K562 (cell line): ENCODE data around the gene BGLAP. TPM values are rescaled to one million over a fixed set of nuclear protein-coding genes. Genes with fewer than 3 reads are reported as not detected.

Source experiments
- ATAC-seq: fragments of 200-7000 bp; cut with Tn5 transposase; 3 replicates; pipeline ENCODE4 v1.9.1; 2020; ENCODE audit warnings: moderate library complexity
- BruUV-seq: library from RNA; stranded (reverse); fragments of 400-500 nt; replicated peaks from 2 replicates; lab custom pipeline; 2021; lab: Mats Ljungman, UMichigan
- CTCF ChIA-PET: fragments of 300-600 bp; formaldehyde crosslinking; extraction: SDS; loops from one replicate; lab custom pipeline; 2021; ENCODE audit warnings: low intra/inter-chr PET ratio; lab: Yijun Ruan, JAX
- POLR2A ChIA-PET: fragments of 300-600, 350-650 bp; sonication (Branson Sonifier 250); formaldehyde crosslinking; extraction: SDS; loops from one replicate; lab custom pipeline; 2021; ENCODE audit warnings: antibody characterized with exemption, inconsistent platforms; lab: Yijun Ruan, JAX
- DNase-seq, 4 experiments: peaks; one replicate each; pipeline versions ENCODE4 v3.0.0 to v3.0.0-alpha.2; 2011 to 2018; ENCODE audit warnings: low spot score in 3 of 4, mixed read lengths in 3 of 4; ENCODE audit errors: extremely low read depth in 1 of 4
- FAIRE-seq: peaks from 2 replicates; lab custom pipeline; 2011; peaks lifted over from hg19 to GRCh38; lab: Jason Lieb, UNC
- H2AFZ ChIP-seq: 2 replicates; pipeline ENCODE4 v1.6.0; 2011; ENCODE audit warnings: low read depth, low read length, control low read depth, inconsistent platforms
- H3K27ac ChIP-seq: fragments of 200-600 bp; 3 replicates; pipeline ENCODE4 v1.8.0; 2011; ENCODE audit warnings: low read depth, mild to moderate bottlenecking, control low read depth, inconsistent platforms, low read length, moderate library complexity, mixed read lengths; ENCODE audit errors: extremely low read depth
- H3K27me3 ChIP-seq, 2 experiments: fragments of 300-600 bp in 1 of 2; 2 replicates in 1 of 2; 3 replicates in 1 of 2; pipeline versions ENCODE4 v1.6.0 to v1.8.0; 2011; ENCODE audit warnings: inconsistent platforms in 2 of 2, low read length in 2 of 2, mild to moderate bottlenecking in 1 of 2, mixed read lengths in 1 of 2, moderate library complexity in 1 of 2; ENCODE audit not compliant: control insufficient read depth in 2 of 2, insufficient read depth in 2 of 2
- H3K36me3 ChIP-seq: fragments of 300-600 bp; 3 replicates; pipeline ENCODE4 v1.8.0; 2011; ENCODE audit warnings: mild to moderate bottlenecking, low read length, inconsistent platforms; ENCODE audit not compliant: control insufficient read depth, insufficient read depth
- H3K4me1 ChIP-seq, 2 experiments: fragments of 200-600 bp in 1 of 2; replicated peaks in 1 of 2; 2 replicates in 1 of 2; 3 replicates in 1 of 2; pipeline versions ENCODE4 v1.5.1 to v1.8.0; 2011; ENCODE audit warnings: inconsistent platforms in 2 of 2, low read length in 2 of 2, mild to moderate bottlenecking in 1 of 2, mixed read lengths in 1 of 2, moderate library complexity in 1 of 2; ENCODE audit not compliant: control insufficient read depth in 2 of 2, insufficient read depth in 2 of 2
- H3K4me2 ChIP-seq: 2 replicates; pipeline ENCODE4 v1.6.1; 2011; ENCODE audit warnings: low read length, control low read depth, inconsistent platforms, mixed read lengths; ENCODE audit not compliant: insufficient read depth
- H3K4me3 ChIP-seq: fragments of 200-600 bp; sonication (generic), shearing (Covaris generic); 2 replicates; pipeline ENCODE4 v1.5.1; 2016; ENCODE audit warnings: control low read depth, inconsistent platforms
- H3K79me2 ChIP-seq: fragments of 200-600 bp; 3 replicates; pipeline ENCODE4 v1.8.0; 2011; ENCODE audit warnings: low read length, inconsistent platforms; ENCODE audit not compliant: control insufficient read depth, insufficient read depth
- H3K9ac ChIP-seq, 2 experiments: 2 replicates each; pipeline versions ENCODE4 v1.6.0 to v1.6.1; 2011; ENCODE audit warnings: low read depth in 2 of 2, low read length in 2 of 2, control low read depth in 1 of 2, inconsistent platforms in 1 of 2, mild to moderate bottlenecking in 1 of 2, mixed read lengths in 1 of 2; ENCODE audit not compliant: insufficient read depth in 1 of 2
- H3K9me1 ChIP-seq: one replicate; pipeline ENCODE4 v1.6.0; 2011; ENCODE audit warnings: inconsistent platforms, mild to moderate bottlenecking, low read length, moderate library complexity; ENCODE audit not compliant: control insufficient read depth, insufficient read depth
- H3K9me3 ChIP-seq: replicated peaks from 2 replicates; pipeline ENCODE4 v1.5.1; 2011; ENCODE audit warnings: low read depth, low read length, inconsistent platforms; ENCODE audit not compliant: control insufficient read depth, insufficient read depth
- H4K20me1 ChIP-seq: replicated peaks from 2 replicates; pipeline ENCODE4 v1.6.1; 2011; ENCODE audit warnings: low read length, inconsistent platforms, mixed read lengths; ENCODE audit not compliant: control insufficient read depth, insufficient read depth
- ARHGAP35 ChIP-seq: fragments of 450-650 bp; IDR thresholded peaks from 2 replicates; pipeline ENCODE4 v1.6.1; 2018; ENCODE audit not compliant: partially characterized antibody
- BCLAF1 ChIP-seq, 2 experiments: fragments of 450-650 bp in 1 of 2; IDR thresholded peaks; 2 replicates each; pipeline ENCODE4 v1.6.1; 2011 to 2017; ENCODE audit warnings: low read depth in 2 of 2, antibody characterized with exemption in 1 of 2, borderline replicate concordance in 1 of 2, low read length in 1 of 2, mild to moderate bottlenecking in 1 of 2, mixed read lengths in 1 of 2; ENCODE audit not compliant: control insufficient read depth in 1 of 2
- BRD4 ChIP-seq: fragments of 200-600 bp; sonication (generic); IDR thresholded peaks from 2 replicates; pipeline ENCODE4 v1.6.1; 2017; ENCODE audit warnings: inconsistent platforms
- CBFA2T3 ChIP-seq: fragments of 450-650 bp; IDR thresholded peaks from 2 replicates; pipeline ENCODE4 v1.6.1; 2017
- E2F3 ChIP-seq: fragments of 250-450 bp; sonication (Bioruptor Pico); IDR thresholded peaks from 2 replicates; pipeline ENCODE4 v1.4.0; 2020; ENCODE audit warnings: mild to moderate bottlenecking
- ELF2 ChIP-seq: fragments of 250-450 bp; sonication (Bioruptor Pico); IDR thresholded peaks from 2 replicates; pipeline ENCODE4 v1.5.0; 2021; ENCODE audit warnings: mild to moderate bottlenecking
- HEY1 ChIP-seq: fragments of 250-450 bp; sonication (Bioruptor Pico); IDR thresholded peaks from 2 replicates; pipeline ENCODE4 v1.5.0; 2020; ENCODE audit warnings: mild to moderate bottlenecking, moderate library complexity, borderline replicate concordance
- KLF13 ChIP-seq: fragments of 450-650 bp; IDR thresholded peaks from 2 replicates; pipeline ENCODE4 v1.6.1; 2016; ENCODE audit warnings: missing genetic modification characterization, low read depth, mild to moderate bottlenecking, missing compliant biosample characterization, moderate library complexity, borderline replicate concordance
- MCM2 ChIP-seq: fragments of 450-650 bp; IDR thresholded peaks from 2 replicates; pipeline ENCODE4 v1.6.1; 2017; ENCODE audit warnings: low read depth, mild to moderate bottlenecking
- MECOM ChIP-seq: fragments of 250-450 bp; sonication (Bioruptor Pico); IDR thresholded peaks from 2 replicates; pipeline ENCODE4 v1.8.0; 2022; ENCODE audit warnings: inconsistent platforms
- MLX ChIP-seq, 2 experiments: fragments of 450-650 bp in 1 of 2; sonication (generic) in 1 of 2; formaldehyde crosslinking; conservative IDR thresholded peaks; 2 replicates each; pipeline versions ENCODE4 v1.4.0 to v1.8.1; 2020 to 2022; ENCODE audit warnings: mild to moderate bottlenecking in 1 of 2, missing genetic modification reagents in 1 of 2
- NEUROD1 ChIP-seq: fragments of 150-350 bp; IDR thresholded peaks from 2 replicates; pipeline ENCODE4 v1.6.1; 2014; ENCODE audit warnings: borderline replicate concordance, low read length, low read depth; ENCODE audit not compliant: partially characterized antibody
- PKNOX1 ChIP-seq: fragments of 450-650 bp; IDR thresholded peaks from 2 replicates; pipeline ENCODE4 v1.6.1; 2016
- SP2 ChIP-seq: IDR thresholded peaks from 2 replicates; pipeline ENCODE4 v1.6.1; 2011; ENCODE audit warnings: mild to moderate bottlenecking, low read depth, low read length, moderate library complexity; ENCODE audit not compliant: poor library complexity, severe bottlenecking; ENCODE audit errors: extremely low read depth
- SREBF1 ChIP-seq: fragments of 150-350 bp; IDR thresholded peaks from 2 replicates; pipeline ENCODE4 v1.6.1; 2014; ENCODE audit warnings: antibody characterized with exemption, low read depth, low read length, borderline replicate concordance
- SUPT5H ChIP-seq: fragments of 450-650 bp; IDR thresholded peaks from 2 replicates; pipeline ENCODE4 v1.6.1; 2016
- THRAP3 ChIP-seq: fragments of 450-650 bp; IDR thresholded peaks from 2 replicates; pipeline ENCODE4 v1.6.1; 2016; ENCODE audit warnings: mild to moderate bottlenecking, inconsistent platforms, borderline replicate concordance
- ZNF197 ChIP-seq: fragments of 200-800 bp; sonication (Bioruptor generic); IDR thresholded peaks from 2 replicates; pipeline ENCODE4 v1.6.1; 2016; ENCODE audit warnings: low read depth, missing genetic modification characterization, missing compliant biosample characterization
- ZNF224 ChIP-seq: sonication (generic); formaldehyde crosslinking; IDR thresholded peaks from 2 replicates; pipeline ENCODE4 v1.8.0; 2022; ENCODE audit warnings: mild to moderate bottlenecking, missing genetic modification reagents
- ZNF707 ChIP-seq: fragments of 250-450 bp; sonication (Bioruptor Pico); conservative IDR thresholded peaks from 2 replicates; pipeline ENCODE4 v1.8.0; 2022; ENCODE audit warnings: inconsistent platforms, mild to moderate bottlenecking, moderate library complexity
- WGBS: fragments of 100-300 bp; shearing (Covaris generic); methylation state at CpG from one replicate; pipeline ENCODE4 v1.1.6; 2016; ENCODE audit warnings: low coverage, mixed read lengths; ENCODE audit not compliant: insufficient coverage; ENCODE audit errors: missing lambda C conversion rate; 5-methylcytosine and 5-hydroxymethylcytosine counted together
- in situ Hi-C: fragments of 300-500 bp; cut with MboI; formaldehyde crosslinking; loops from 4 replicates; pipeline ENCODE4 v1.15.0; 2018; ENCODE audit warnings: inconsistent platforms, mixed read lengths
- intact Hi-C: fragments of 100-400 bp; cut with micrococcal nuclease; formaldehyde crosslinking; loops from 2 replicates; pipeline ENCODE4 v1.14.2; 2022
- polyA plus RNA-seq, 8 experiments: library from polyadenylated mRNA; depleted of rRNA in 4 of 8; stranded (reverse) in 5 of 8; unstranded in 3 of 8; fragments of >200 nt; fragmentation: Nextera tagmentation in 2 of 8; fragmentation: Illumina TruSeq in 1 of 8; extraction: Ambion mirVana in 2 of 8; extraction: Trizol in 1 of 8; gene quantifications; 2 replicates each; pipeline versions ENCODE4 v1.2.1 to v1.2.3, GENCODE V29; 2011 to 2014; ENCODE audit warnings: inconsistent platforms in 1 of 8, missing spikeins in 1 of 8
- total RNA-seq, 7 experiments: library from RNA; depleted of rRNA in 6 of 7; stranded (reverse); fragments of >200 nt in 6 of 7; fragmentation: Illumina TruSeq in 2 of 7; extraction: Trizol in 2 of 7; gene quantifications; 2 replicates each; pipeline versions ENCODE4 v1.2.1 to v1.2.3, GENCODE V29; 2011 to 2021; ENCODE audit warnings: low replicate concordance in 1 of 7

The BGLAP gene
- total and polyA plus RNA-seq, 9 of the 15 experiments (the other 6 are each of a cell fraction or from before 2014, with no cell fraction given): 0.15 to 1.4 (median 0.28) TPM; not detected in 3

DNA sequence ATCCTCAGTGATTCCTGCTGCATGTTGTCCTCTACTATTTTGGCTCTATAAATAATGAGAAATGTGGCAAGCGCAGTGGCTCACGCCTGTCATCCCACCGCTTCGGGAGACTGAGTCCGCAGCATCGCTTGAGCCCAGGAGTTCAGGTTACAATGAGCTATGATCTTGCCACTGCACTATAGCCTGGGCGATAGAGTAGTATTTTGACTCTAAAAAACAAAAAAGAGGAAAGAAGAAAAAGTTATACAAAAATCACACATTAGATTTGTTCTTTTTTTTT is 48.8 kb upstream of the BGLAP start:
- WGBS: 8% methylated on average over 7 of the region's 7 CpGs
- peaks cover 5% of the 10 kb centered on the region for H3K9me3 ChIP-seq
- peaks cover 6 to 12% of the 10 kb centered on the region in 2 experiments for H3K4me1 ChIP-seq
- H3K9ac ChIP-seq: peak overlapping the region; percentile 82 to 93
- ChIA-PET POLR2A (interaction anchor here (0.7 to 2.7 kb wide), 7 partner anchors 13 to 115 kb away, joined by 3 to 23 read pairs (median 5); partner anchors contain the start of gene PMF1), CTCF (no interaction called here)
- peaks cover 43% of the 10 kb centered on the region for H3K79me2 ChIP-seq
- no peaks in the 10 kb centered on the region for H4K20me1 ChIP-seq
- peak overlapping the region; percentile 46 for H2AFZ ChIP-seq
- no peak for FAIRE-seq
- peaks cover 19% of the 10 kb centered on the region for H3K36me3 ChIP-seq
- H3K9me1 ChIP-seq: no peaks in the 10 kb centered on the region
- peak overlapping the region; percentile 82 for H3K27ac ChIP-seq
- H3K27me3 ChIP-seq: no peaks in the 10 kb centered on the region
- peak overlapping the region; percentile 71 for H3K4me3 ChIP-seq
- TSS peak; percentile 91 for BruUV-seq
- intact Hi-C loops: loop anchor here (2.0 to 5.0 kb wide), 2 partner anchors 20 to 46 kb away; partner anchors contain the start of gene PMF1
- H3K4me2 ChIP-seq: peak overlapping the region; percentile 86
- ATAC-seq: peak; percentile 39
- in situ Hi-C loops: no loop called here
- DNase-seq: peak in 1 of 4 experiments; percentile 28
- TF ChIP-seq PKNOX1: peak; percentile 31
- no peak for TF ChIP-seq MLX (CRISPR knock-in tag; conservative IDR thresholded peaks at IDR 0.05)
- no peak for TF ChIP-seq BCLAF1 (IDR thresholded peaks at IDR 0.05; ENCODE audit: borderline replicate concordance in 1 of 2, control insufficient read depth in 1 of 2, low read depth in 2 of 2, low read length in 1 of 2)
- TF ChIP-seq BRD4: 0 out of 2 replicates have a peak, but pooled peaks have one; percentile 65
- no peak for TF ChIP-seq CBFA2T3
- TF ChIP-seq KLF13 (tag): no peak
- no peak for TF ChIP-seq SREBF1
- 0 out of 2 replicates have a peak, but pooled peaks have one; percentile 12 for TF ChIP-seq MECOM (CRISPR knock-in tag)
- TF ChIP-seq ELF2: no peak
- no peak for TF ChIP-seq E2F3
- no peak for TF ChIP-seq ARHGAP35
- peak; percentile 81 for TF ChIP-seq THRAP3
- TF ChIP-seq ZNF707 (CRISPR knock-in tag): no peak
- no peak for TF ChIP-seq ZNF197 (CRISPR knock-in tag)
- TF ChIP-seq SP2: no peak
- no peak for TF ChIP-seq MCM2
- TF ChIP-seq HEY1 (CRISPR knock-in tag): no peak
- no peak for TF ChIP-seq NEUROD1
- TF ChIP-seq ZNF224 (CRISPR knock-in tag): no peak
- TF ChIP-seq SUPT5H: 0 out of 2 replicates have a peak, but pooled peaks have one; percentile 3
